DMS79 treated with DMSO at 0.1 percent for 48 hours (cell line): Measurements from ENCODE around the gene DIAPH3.
A peak's percentile ranks its signal among the peaks of the same experiment; 100 is the strongest.

Experiments used
- DNase-seq: peaks from one replicate; lab custom pipeline; 2025; lab: John Stamatoyannopoulos, UW

The DIAPH3 gene

GRCh38 chr13:59780058-59780457, 383.7 kb downstream of the DIAPH3 start:
- no peak for DNase-seq

GRCh38 chr13:59776924-59777690, 386.6 kb downstream of the DIAPH3 start:
- no peak for DNase-seq

DNA sequence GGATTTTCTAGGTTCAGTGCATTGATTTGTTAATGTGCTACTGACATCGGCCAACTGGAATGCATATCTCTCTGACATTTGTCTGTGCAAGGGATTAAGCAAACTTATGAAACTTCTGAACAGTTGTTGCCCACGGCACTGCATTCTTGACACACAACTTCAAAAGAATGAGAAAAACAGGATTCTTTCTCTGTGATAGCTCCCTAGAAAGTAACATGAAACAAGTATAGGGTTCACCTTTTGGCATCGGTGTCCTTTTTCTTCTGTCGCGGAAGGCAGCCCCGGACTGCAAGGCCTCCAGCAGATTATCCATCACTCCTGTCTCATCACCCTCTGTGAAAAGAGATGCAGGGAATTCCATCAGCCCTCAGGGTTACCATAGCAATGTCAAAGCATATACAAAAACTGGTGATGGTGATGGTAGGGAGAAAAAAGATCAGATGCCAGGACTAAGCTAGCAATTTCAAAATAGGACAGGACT, 389.2 kb downstream of the DIAPH3 start:
- no peak for DNase-seq

DNA sequence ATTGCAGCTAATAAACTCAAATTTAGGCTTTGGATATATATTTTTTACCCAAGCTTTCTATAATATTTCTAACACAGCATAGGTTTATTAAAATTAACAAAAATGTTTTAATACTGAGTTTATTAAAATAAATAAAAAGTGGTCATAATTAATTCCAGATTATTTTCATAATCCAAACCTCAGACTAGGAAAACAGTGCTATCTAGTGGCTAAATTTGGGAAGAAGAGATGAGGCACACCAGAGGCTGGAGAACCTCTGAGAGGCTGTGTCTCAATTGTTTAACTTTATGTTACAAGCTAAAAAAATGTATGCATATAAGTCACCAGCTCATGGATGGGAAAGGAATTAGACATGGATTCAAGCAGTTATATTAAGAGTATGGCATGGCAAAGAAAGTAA, 392.5 kb downstream of the DIAPH3 start:
- DNase-seq: peak; percentile 1

GRCh38 chr13:59770451-59770850, 393.3 kb downstream of the DIAPH3 start:
- no peak for DNase-seq

DNA sequence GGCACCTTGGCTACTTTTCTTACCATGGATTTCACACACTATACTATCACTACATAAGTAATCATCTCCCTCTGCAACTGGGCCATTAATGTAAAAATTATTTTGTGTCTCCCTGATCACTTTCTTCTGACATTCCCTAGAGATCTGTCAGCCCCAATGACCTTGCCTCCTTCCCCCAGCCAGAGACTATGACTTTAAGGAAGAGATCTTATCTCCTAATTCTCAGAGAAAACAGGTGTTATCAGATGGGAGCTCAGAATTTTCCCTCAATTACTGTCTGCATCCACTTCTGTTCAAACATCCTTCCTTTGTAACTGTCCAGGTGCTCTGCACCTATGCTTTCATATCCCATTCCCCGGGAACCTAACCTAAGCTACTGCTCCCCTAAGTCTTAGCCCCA, 397.5 kb downstream of the DIAPH3 start:
- DNase-seq: no peak

DNA sequence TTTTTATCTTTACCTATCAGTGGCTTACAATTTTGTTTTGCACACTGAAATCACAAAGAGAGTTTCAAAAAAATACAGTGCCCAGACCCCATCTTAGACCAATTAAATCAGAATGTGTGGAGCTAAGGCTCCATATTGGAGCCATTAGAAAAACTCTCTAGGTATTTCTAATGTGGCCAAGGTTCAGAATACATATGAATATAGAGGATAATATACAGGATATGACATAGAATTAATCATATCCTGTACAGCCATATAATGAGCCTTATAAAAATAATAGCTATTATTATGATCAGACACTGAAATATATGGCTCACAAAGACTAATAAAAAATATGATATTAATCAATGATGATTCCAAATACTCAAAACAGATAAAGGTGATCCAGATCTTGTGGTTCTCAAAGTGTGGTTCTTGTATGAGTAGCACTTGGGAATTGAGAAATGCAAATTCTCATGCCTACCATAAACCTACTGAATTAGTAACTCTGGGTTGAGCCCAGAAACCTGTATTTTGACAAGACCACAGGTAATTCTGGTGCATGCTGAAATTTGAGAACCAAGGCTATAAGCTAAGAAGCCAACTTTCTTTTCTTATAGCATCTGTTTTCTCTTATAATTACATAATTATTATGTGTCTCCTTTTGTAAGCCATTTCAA, 408.0 kb downstream of the DIAPH3 start:
- DNase-seq: no peak

DNA sequence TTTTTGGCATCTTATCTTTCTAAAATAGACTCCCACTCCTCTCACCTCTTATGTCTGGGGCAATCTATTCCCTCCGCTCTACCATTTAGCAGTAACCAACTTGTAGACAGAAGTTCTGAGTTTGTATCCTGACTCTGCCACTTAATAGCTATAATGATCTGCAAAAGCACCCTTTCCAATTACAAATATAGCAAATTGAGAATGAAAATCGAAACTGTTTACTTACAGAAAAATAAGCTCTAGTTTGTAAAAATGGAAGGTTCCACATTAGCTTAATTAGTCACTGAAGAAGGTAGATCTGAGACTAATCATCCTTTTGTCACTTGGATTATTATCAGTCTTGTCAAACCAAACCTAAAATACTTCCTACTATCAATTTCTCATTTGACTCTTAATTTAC, 409.3 kb downstream of the DIAPH3 start:
- no peak for DNase-seq

- no peak for DNase-seq
These were observed 412.9 kb downstream of the DIAPH3 start for GRCh38 chr13:59750860-59751259.

DNA sequence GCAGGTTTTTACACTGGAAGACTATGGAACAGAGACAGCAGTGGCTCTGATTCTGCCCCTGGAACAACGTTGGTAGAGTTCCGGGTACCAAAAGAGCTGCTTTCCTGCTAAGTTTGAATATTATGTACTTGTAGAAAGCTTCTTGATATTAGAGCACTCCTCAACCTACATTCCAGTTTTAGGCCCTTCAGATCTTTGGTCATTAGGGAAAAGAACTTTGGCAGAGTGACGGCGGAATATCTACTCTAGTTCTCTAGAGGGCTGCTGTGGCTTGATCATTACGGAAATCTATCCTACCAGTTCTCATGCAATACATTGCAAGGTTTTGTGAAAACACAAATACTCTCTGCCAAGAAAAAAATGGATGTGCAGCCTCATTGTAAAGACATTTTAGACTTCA, 415.7 kb downstream of the DIAPH3 start:
- no peak for DNase-seq

DNA sequence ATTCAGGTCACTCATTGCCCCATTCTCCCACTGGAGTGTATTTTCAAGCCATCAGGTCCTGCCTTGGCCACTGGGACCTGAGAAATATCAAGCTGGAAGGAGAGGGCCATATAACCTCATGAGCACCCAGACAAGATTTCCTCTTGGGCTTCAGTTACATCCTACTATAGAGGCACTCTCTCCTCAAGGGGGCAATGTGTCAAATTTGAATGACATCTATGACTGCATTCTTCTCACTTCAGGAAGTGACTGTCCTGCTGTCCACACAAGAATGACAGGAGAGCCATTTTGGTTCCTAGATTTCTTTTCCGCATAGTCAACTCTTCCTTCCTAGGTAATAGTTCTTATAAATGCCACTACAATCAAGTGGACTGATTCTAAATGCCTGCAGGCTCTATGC, 416.2 kb downstream of the DIAPH3 start:
- no peak for DNase-seq

GRCh38 chr13:59746291-59746962, 417.3 kb downstream of the DIAPH3 start:
- no peak for DNase-seq

DNA sequence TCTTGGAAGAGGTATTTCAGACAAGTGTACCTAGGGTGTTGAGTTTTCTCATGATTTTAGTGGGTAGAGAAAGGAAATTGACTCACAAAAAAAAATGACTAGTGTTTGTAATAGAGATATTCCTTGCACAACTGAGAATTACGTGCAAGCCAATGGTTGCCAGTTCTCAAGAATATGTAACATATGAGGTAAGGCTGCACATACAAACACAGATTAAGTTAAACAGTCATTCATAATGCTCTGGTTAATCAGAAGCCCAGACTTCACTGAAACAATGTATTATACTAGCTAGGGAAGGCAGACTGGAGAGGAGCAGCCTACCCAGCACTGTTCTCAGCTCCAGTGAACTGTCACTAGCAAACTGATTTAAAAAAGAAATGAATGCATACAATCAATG, 418.3 kb downstream of the DIAPH3 start:
- DNase-seq: no peak

DNA sequence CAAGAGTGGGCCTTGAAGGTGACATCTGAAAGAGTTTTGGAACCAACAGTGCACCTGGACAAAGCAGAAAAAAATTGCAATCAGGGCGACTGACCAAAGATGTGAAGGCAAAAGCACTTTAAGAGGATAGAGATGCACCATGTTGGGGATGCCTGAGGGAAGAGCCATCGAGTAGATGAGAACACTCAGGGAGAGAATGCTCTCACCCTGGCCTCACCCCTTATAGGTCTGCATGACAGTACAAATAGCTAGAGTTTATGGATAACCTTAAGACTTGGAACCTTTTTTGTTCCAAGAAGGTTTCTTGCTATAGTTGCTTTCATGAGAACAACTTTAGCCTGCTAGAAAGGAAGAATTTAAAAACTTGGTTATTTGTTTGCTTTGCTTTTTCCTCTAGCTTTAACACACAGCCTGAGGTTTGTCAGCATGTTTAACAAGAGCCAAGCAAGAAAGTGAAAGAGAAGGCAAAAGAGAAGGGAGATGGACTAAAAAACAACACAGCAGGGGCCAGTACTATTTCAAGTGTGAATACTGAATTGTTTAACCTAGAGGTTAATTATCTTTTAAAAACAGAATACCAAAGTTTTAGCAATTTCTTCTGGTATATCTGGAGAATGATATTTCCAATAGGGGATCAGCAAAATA, 418.9 kb downstream of the DIAPH3 start:
- no peak for DNase-seq

DNA sequence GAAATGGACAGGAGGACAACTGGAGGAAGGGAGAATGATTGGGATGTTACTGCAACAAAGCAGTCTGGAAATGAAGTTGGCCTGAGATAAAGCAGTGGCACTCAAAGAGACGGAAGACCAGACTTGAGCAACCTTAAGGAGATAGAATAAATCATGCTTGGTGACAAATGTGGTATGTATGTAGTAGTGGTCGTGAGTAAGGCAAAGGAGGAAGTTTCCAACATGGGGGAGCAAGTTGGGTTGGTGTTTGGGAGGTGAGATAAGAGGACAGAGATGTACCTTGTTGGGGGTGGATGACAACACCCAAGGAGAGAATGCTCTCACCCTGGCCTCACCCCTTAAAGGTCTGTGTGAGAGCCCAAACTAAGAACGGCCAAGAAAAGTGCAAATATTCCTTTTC, 420.5 kb downstream of the DIAPH3 start:
- no peak for DNase-seq

- no peak for DNase-seq
These were observed 421.3 kb downstream of the DIAPH3 start for GRCh38 chr13:59742467-59742866.

GRCh38 chr13:59738921-59739320, 424.8 kb downstream of the DIAPH3 start:
- DNase-seq: no peak

- no peak for DNase-seq
These were observed 429.3 kb downstream of the DIAPH3 start for GRCh38 chr13:59734393-59734792.

DNA sequence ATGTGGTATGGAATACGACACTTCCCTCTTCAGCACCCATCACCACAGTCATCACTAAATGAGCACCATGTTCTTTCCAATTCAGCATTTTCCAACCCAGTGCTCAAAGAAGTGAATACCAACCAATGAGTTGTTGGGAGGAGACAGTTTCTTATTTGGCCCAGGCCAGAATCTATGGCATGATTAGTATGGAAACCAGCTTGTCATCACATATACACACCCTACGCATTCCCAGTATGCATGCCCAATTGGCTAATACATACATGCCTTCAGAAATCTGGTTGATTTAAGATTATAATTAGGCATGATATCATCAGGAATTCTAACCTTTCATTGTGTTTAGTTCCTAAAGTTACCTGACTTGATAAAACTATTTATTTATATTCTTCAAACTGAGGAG, 430.0 kb downstream of the DIAPH3 start:
- DNase-seq: no peak

- DNase-seq: no peak
These were observed 433.7 kb downstream of the DIAPH3 start for GRCh38 chr13:59730026-59730425.

GRCh38 chr13:59728896-59729545, 434.7 kb downstream of the DIAPH3 start:
- no peak for DNase-seq
